GM12873 (cell line): ENCODE measurements around the gene GLIPR1L2.

Source experiments
- CTCF ChIP-seq: IDR thresholded peaks from 2 replicates; pipeline ENCODE4 v1.5.1; 2012; ENCODE audit warnings: low read depth, mild to moderate bottlenecking, moderate library complexity, low read length, control low read depth; ENCODE audit not compliant: insufficient read depth; ENCODE audit errors: missing control alignments

Gene GLIPR1L2

GRCh38 chr12:75364919-75365318 is 26.0 kb upstream of the GLIPR1L2 start:
- no peak for TF ChIP-seq CTCF

- no peak for TF ChIP-seq CTCF
These were observed 24.3 kb upstream of the GLIPR1L2 start for GRCh38 chr12:75366629-75367028.

GRCh38 chr12:75374971-75375370 is 15.9 kb upstream of the GLIPR1L2 start:
- TF ChIP-seq CTCF: no peak

- no peak for TF ChIP-seq CTCF
These were observed 12.5 kb upstream of the GLIPR1L2 start for GRCh38 chr12:75378354-75378753.

GRCh38 chr12:75389061-75389460 is 1.8 kb upstream of the GLIPR1L2 start:
- no peak for TF ChIP-seq CTCF

- no peak for TF ChIP-seq CTCF
These were observed 1.2 kb upstream of the GLIPR1L2 start for GRCh38 chr12:75389706-75390105.

GRCh38 chr12:75390156-75390898 is 562 bp upstream of the GLIPR1L2 start:
- no peak for TF ChIP-seq CTCF

- TF ChIP-seq CTCF: no peak
These were observed 13.3 kb downstream of the GLIPR1L2 start for GRCh38 chr12:75404231-75404630.
